Measurements from ENCODE around the gene CADM2.

CADM2 gene

DNA sequence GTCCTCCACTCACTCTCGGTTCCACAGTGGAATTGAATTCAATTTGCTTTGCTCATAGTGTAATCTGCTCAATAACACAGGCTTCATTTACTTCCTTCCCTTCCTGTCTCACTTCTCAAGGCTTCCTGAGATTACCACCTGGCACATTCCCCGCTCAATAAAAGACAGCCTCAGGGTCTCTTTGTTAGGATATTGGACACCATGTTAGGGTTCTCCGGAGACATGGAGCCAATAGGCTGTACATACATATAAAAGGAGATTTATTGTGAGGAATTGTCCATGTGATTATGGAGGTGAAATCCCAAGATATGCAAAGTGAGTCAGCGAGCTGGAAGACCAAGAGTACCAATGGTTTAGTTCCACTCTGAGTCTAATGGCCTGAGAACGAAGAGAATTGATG, 974.5 kb downstream of the CADM2 start:
- TF ChIP-seq, protein P1, sequence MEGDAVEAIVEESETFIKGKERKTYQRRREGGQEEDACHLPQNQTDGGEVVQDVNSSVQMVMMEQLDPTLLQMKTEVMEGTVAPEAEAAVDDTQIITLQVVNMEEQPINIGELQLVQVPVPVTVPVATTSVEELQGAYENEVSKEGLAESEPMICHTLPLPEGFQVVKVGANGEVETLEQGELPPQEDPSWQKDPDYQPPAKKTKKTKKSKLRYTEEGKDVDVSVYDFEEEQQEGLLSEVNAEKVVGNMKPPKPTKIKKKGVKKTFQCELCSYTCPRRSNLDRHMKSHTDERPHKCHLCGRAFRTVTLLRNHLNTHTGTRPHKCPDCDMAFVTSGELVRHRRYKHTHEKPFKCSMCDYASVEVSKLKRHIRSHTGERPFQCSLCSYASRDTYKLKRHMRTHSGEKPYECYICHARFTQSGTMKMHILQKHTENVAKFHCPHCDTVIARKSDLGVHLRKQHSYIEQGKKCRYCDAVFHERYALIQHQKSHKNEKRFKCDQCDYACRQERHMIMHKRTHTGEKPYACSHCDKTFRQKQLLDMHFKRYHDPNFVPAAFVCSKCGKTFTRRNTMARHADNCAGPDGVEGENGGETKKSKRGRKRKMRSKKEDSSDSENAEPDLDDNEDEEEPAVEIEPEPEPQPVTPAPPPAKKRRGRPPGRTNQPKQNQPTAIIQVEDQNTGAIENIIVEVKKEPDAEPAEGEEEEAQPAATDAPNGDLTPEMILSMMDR (IDR thresholded peaks at IDR 0.05; ENCODE audit: control insufficient read depth, insufficient read depth, low read depth, low read length, missing control alignments), result no peak
- no peak for DNase-seq (ENCODE audit: low read depth)
- no peak overlapping the region for H3K4me3 ChIP-seq (ENCODE audit: control insufficient read depth, low read depth, low read length)

DNA sequence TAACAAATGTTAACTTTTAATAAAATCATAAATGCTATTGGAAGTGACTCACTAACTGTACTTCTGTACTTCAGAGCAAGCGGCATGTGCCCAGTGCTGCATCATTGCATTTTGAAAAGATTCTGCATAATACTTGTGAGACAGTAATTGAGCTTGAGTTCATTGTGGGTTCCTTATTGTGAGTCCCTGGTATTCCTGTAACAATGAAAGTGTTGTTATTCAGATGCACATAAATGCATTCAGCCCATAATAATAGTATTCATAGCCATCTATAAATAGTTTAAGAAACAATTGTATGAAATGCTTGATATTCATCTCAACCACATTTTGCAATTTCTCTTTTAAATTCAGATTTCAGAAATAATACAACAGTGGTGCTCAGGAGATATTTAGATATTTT, 976.4 kb downstream of the CADM2 start:
- TF ChIP-seq, protein P1 (IDR thresholded peaks at IDR 0.05; ENCODE audit: control insufficient read depth, insufficient read depth, low read depth, low read length, missing control alignments), result no peak
- H3K4me3 ChIP-seq (ENCODE audit: control insufficient read depth, low read depth, low read length), result no peak overlapping the region
- no peak for DNase-seq (ENCODE audit: low read depth)

GRCh38 chr3:85939074-85939482, 980.3 kb downstream of the CADM2 start:
- H3K4me3 ChIP-seq (ENCODE audit: control insufficient read depth, low read depth, low read length), result no peak overlapping the region
- no peak for DNase-seq (ENCODE audit: low read depth)
- TF ChIP-seq, protein P1 (IDR thresholded peaks at IDR 0.05; ENCODE audit: control insufficient read depth, insufficient read depth, low read depth, low read length, missing control alignments), result no peak

- DNase-seq (ENCODE audit: low read depth), result no peak
- TF ChIP-seq, protein P1 (IDR thresholded peaks at IDR 0.05; ENCODE audit: control insufficient read depth, insufficient read depth, low read depth, low read length, missing control alignments), result no peak
- H3K4me3 ChIP-seq (ENCODE audit: control insufficient read depth, low read depth, low read length), result no peak overlapping the region
Observed at GRCh38 chr3:85950435-85950834, 991.6 kb downstream of the CADM2 start.

DNA sequence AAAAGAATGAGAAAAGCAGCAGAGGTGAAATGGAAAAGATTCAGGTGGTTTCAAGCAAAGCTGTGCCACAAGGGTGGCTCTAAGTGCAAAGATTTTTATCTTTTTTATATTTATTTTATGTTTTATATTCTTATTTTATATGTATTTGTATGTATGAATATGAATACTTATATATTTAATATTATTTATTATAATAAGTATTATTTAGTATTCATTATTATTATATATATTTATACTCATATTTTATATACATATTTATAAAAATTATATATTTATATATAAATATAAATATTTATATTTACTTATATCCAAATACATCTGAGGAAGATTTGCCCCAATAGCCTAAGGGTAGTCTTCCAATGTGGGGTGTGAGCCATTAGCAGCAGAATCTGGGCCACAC, 1002.0 kb downstream of the CADM2 start:
- DNase-seq (ENCODE audit: low read depth), result no peak
- TF ChIP-seq, protein P1 (IDR thresholded peaks at IDR 0.05; ENCODE audit: control insufficient read depth, insufficient read depth, low read depth, low read length, missing control alignments), result no peak
- H3K4me3 ChIP-seq (ENCODE audit: control insufficient read depth, low read depth, low read length), result no peak overlapping the region

DNA sequence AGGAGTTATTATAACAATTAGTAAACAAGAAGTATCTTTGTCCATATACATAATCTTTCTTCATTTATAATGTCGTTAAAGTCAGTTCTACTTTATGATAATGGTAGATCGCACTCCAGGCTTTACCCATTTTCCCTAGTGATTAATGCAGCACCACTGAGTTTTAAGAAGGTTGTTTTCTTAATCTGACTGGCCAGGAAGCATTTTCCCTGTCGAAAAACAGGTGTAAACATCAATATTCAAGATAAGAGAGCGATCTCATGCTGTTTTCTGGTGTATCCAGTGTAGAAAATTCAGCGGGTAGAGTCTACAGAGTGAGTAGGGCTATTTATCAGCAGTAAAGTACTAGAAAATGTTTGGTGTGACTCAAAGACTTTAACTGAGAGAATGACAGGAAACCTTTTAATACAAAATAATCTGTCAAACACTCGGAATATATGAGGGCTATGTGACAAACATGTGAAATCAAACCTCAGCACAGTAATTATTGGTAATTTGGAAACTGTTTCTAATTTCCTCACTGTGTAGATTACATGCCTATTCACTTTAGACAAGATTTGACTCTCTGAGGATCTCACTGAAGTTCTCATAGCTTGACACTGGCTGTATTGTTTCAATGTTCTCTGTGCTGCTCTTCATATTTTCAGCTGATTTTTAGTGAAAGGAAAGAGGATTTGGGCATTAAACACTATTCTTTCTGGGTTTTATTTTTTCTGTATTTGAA, 1019.0 kb downstream of the CADM2 start:
- H3K4me3 ChIP-seq (ENCODE audit: control insufficient read depth, low read depth, low read length), result no peak overlapping the region
- TF ChIP-seq, protein P1 (IDR thresholded peaks at IDR 0.05; ENCODE audit: control insufficient read depth, insufficient read depth, low read depth, low read length, missing control alignments), result no peak
- DNase-seq (ENCODE audit: low read depth), result no peak
